K562 (cell line): ENCODE data around the gene SH3BP4. TPM values are rescaled to one million over a fixed set of nuclear protein-coding genes. Genes with fewer than 3 reads are reported as not detected.

ENCODE experiments used
- ATAC-seq: fragments of 200-7000 bp; cut with Tn5 transposase; 3 replicates; pipeline ENCODE4 v1.9.1; 2020; ENCODE audit warnings: moderate library complexity
- BruUV-seq: library from RNA; stranded (reverse); fragments of 400-500 nt; replicated peaks from 2 replicates; lab custom pipeline; 2021; lab: Mats Ljungman, UMichigan
- CTCF ChIA-PET: fragments of 300-600 bp; formaldehyde crosslinking; extraction: SDS; loops from one replicate; lab custom pipeline; 2021; ENCODE audit warnings: low intra/inter-chr PET ratio; lab: Yijun Ruan, JAX
- POLR2A ChIA-PET: fragments of 300-600, 350-650 bp; sonication (Branson Sonifier 250); formaldehyde crosslinking; extraction: SDS; loops from one replicate; lab custom pipeline; 2021; ENCODE audit warnings: antibody characterized with exemption, inconsistent platforms; lab: Yijun Ruan, JAX
- DNase-seq, 4 experiments: peaks; one replicate each; pipeline versions ENCODE4 v3.0.0 to v3.0.0-alpha.2; 2011 to 2018; ENCODE audit warnings: low spot score in 3 of 4, mixed read lengths in 3 of 4; ENCODE audit errors: extremely low read depth in 1 of 4
- FAIRE-seq: peaks from 2 replicates; lab custom pipeline; 2011; peaks lifted over from hg19 to GRCh38; lab: Jason Lieb, UNC
- H2AFZ ChIP-seq: 2 replicates; pipeline ENCODE4 v1.6.0; 2011; ENCODE audit warnings: low read depth, low read length, control low read depth, inconsistent platforms
- H3K27ac ChIP-seq: fragments of 200-600 bp; 3 replicates; pipeline ENCODE4 v1.8.0; 2011; ENCODE audit warnings: low read depth, mild to moderate bottlenecking, control low read depth, inconsistent platforms, low read length, moderate library complexity, mixed read lengths; ENCODE audit errors: extremely low read depth
- H3K27me3 ChIP-seq, 2 experiments: fragments of 300-600 bp in 1 of 2; 2 replicates in 1 of 2; 3 replicates in 1 of 2; pipeline versions ENCODE4 v1.6.0 to v1.8.0; 2011; ENCODE audit warnings: inconsistent platforms in 2 of 2, low read length in 2 of 2, mild to moderate bottlenecking in 1 of 2, mixed read lengths in 1 of 2, moderate library complexity in 1 of 2; ENCODE audit not compliant: control insufficient read depth in 2 of 2, insufficient read depth in 2 of 2
- H3K36me3 ChIP-seq: fragments of 300-600 bp; 3 replicates; pipeline ENCODE4 v1.8.0; 2011; ENCODE audit warnings: mild to moderate bottlenecking, low read length, inconsistent platforms; ENCODE audit not compliant: control insufficient read depth, insufficient read depth
- H3K4me1 ChIP-seq, 2 experiments: fragments of 200-600 bp in 1 of 2; replicated peaks in 1 of 2; 2 replicates in 1 of 2; 3 replicates in 1 of 2; pipeline versions ENCODE4 v1.5.1 to v1.8.0; 2011; ENCODE audit warnings: inconsistent platforms in 2 of 2, low read length in 2 of 2, mild to moderate bottlenecking in 1 of 2, mixed read lengths in 1 of 2, moderate library complexity in 1 of 2; ENCODE audit not compliant: control insufficient read depth in 2 of 2, insufficient read depth in 2 of 2
- H3K4me2 ChIP-seq: 2 replicates; pipeline ENCODE4 v1.6.1; 2011; ENCODE audit warnings: low read length, control low read depth, inconsistent platforms, mixed read lengths; ENCODE audit not compliant: insufficient read depth
- H3K4me3 ChIP-seq: fragments of 200-600 bp; sonication (generic), shearing (Covaris generic); 2 replicates; pipeline ENCODE4 v1.5.1; 2016; ENCODE audit warnings: control low read depth, inconsistent platforms
- H3K79me2 ChIP-seq: fragments of 200-600 bp; 3 replicates; pipeline ENCODE4 v1.8.0; 2011; ENCODE audit warnings: low read length, inconsistent platforms; ENCODE audit not compliant: control insufficient read depth, insufficient read depth
- H3K9ac ChIP-seq, 2 experiments: 2 replicates each; pipeline versions ENCODE4 v1.6.0 to v1.6.1; 2011; ENCODE audit warnings: low read depth in 2 of 2, low read length in 2 of 2, control low read depth in 1 of 2, inconsistent platforms in 1 of 2, mild to moderate bottlenecking in 1 of 2, mixed read lengths in 1 of 2; ENCODE audit not compliant: insufficient read depth in 1 of 2
- H3K9me1 ChIP-seq: one replicate; pipeline ENCODE4 v1.6.0; 2011; ENCODE audit warnings: inconsistent platforms, mild to moderate bottlenecking, low read length, moderate library complexity; ENCODE audit not compliant: control insufficient read depth, insufficient read depth
- H3K9me3 ChIP-seq: replicated peaks from 2 replicates; pipeline ENCODE4 v1.5.1; 2011; ENCODE audit warnings: low read depth, low read length, inconsistent platforms; ENCODE audit not compliant: control insufficient read depth, insufficient read depth
- H4K20me1 ChIP-seq: replicated peaks from 2 replicates; pipeline ENCODE4 v1.6.1; 2011; ENCODE audit warnings: low read length, inconsistent platforms, mixed read lengths; ENCODE audit not compliant: control insufficient read depth, insufficient read depth
- ARNT ChIP-seq, 2 experiments: fragments of 450-650 bp; IDR thresholded peaks; 2 replicates each; pipeline ENCODE4 v1.6.1; 2016; ENCODE audit warnings: mild to moderate bottlenecking in 1 of 2
- BDP1 ChIP-seq: IDR thresholded peaks from 3 replicates; pipeline ENCODE4 v1.6.1; 2011; ENCODE audit not compliant: insufficient read length, insufficient read depth
- CREM ChIP-seq: IDR thresholded peaks from 2 replicates; pipeline ENCODE4 v1.6.1; 2014; ENCODE audit warnings: antibody characterized with exemption, low read depth
- ERF ChIP-seq: fragments of 450-650 bp; formaldehyde crosslinking; IDR thresholded peaks from 2 replicates; pipeline ENCODE4 v1.4.0; 2020; ENCODE audit warnings: mild to moderate bottlenecking, mixed read lengths
- MITF ChIP-seq: IDR thresholded peaks from 2 replicates; pipeline ENCODE4 v1.6.1; 2014; ENCODE audit warnings: antibody characterized with exemption
- SMARCA4 ChIP-seq: fragments of 450-650 bp; IDR thresholded peaks from 2 replicates; pipeline ENCODE4 v1.6.1; 2016
- TFE3 ChIP-seq: fragments of 450-650 bp; formaldehyde crosslinking; IDR thresholded peaks from 2 replicates; pipeline ENCODE4 v1.4.0; 2020; ENCODE audit warnings: mild to moderate bottlenecking, mixed read lengths
- UBTF ChIP-seq, 2 experiments: IDR thresholded peaks; 2 replicates each; pipeline ENCODE4 v1.6.1; 2012; ENCODE audit warnings: improper control_type of control experiment in 2 of 2, low read depth in 2 of 2, low read length in 2 of 2, borderline replicate concordance in 1 of 2
- ZBED1 ChIP-seq: IDR thresholded peaks from 2 replicates; pipeline ENCODE4 v1.6.1; 2014
- ZNF165 ChIP-seq: fragments of 250-450 bp; sonication (Bioruptor Pico); IDR thresholded peaks from 2 replicates; pipeline ENCODE4 v1.4.0; 2020; ENCODE audit warnings: borderline replicate concordance
- ZNF395 ChIP-seq: fragments of 200-800 bp; sonication (Bioruptor generic); IDR thresholded peaks from 2 replicates; pipeline ENCODE4 v1.6.1; 2017; ENCODE audit warnings: missing genetic modification characterization, missing compliant biosample characterization
- ZNF583 ChIP-seq: fragments of 250-450 bp; sonication (Bioruptor Pico); IDR thresholded peaks from 2 replicates; pipeline ENCODE4 v1.4.0; 2020
- ZNF639 ChIP-seq, 2 experiments: fragments of 200-800 bp in 1 of 2; sonication (Bioruptor generic) in 1 of 2; sonication (generic) in 1 of 2; formaldehyde crosslinking in 1 of 2; IDR thresholded peaks in 1 of 2; conservative IDR thresholded peaks in 1 of 2; 2 replicates each; pipeline versions ENCODE4 v1.5.0 to v1.6.1; 2016 to 2020; ENCODE audit warnings: missing compliant biosample characterization in 1 of 2, missing genetic modification characterization in 1 of 2, missing genetic modification reagents in 1 of 2
- WGBS: fragments of 100-300 bp; shearing (Covaris generic); methylation state at CpG from one replicate; pipeline ENCODE4 v1.1.6; 2016; ENCODE audit warnings: low coverage, mixed read lengths; ENCODE audit not compliant: insufficient coverage; ENCODE audit errors: missing lambda C conversion rate; 5-methylcytosine and 5-hydroxymethylcytosine counted together
- in situ Hi-C: fragments of 300-500 bp; cut with MboI; formaldehyde crosslinking; loops from 4 replicates; pipeline ENCODE4 v1.15.0; 2018; ENCODE audit warnings: inconsistent platforms, mixed read lengths
- intact Hi-C: fragments of 100-400 bp; cut with micrococcal nuclease; formaldehyde crosslinking; loops from 2 replicates; pipeline ENCODE4 v1.14.2; 2022
- polyA plus RNA-seq, 8 experiments: library from polyadenylated mRNA; depleted of rRNA in 4 of 8; stranded (reverse) in 5 of 8; unstranded in 3 of 8; fragments of >200 nt; fragmentation: Nextera tagmentation in 2 of 8; fragmentation: Illumina TruSeq in 1 of 8; extraction: Ambion mirVana in 2 of 8; extraction: Trizol in 1 of 8; gene quantifications; 2 replicates each; pipeline versions ENCODE4 v1.2.1 to v1.2.3, GENCODE V29; 2011 to 2014; ENCODE audit warnings: inconsistent platforms in 1 of 8, missing spikeins in 1 of 8
- total RNA-seq, 7 experiments: library from RNA; depleted of rRNA in 6 of 7; stranded (reverse); fragments of >200 nt in 6 of 7; fragmentation: Illumina TruSeq in 2 of 7; extraction: Trizol in 2 of 7; gene quantifications; 2 replicates each; pipeline versions ENCODE4 v1.2.1 to v1.2.3, GENCODE V29; 2011 to 2021; ENCODE audit warnings: low replicate concordance in 1 of 7

The SH3BP4 gene
- total and polyA plus RNA-seq, 9 of the 15 experiments (the other 6 are each of a cell fraction or from before 2014, with no cell fraction given): 0.03 to 0.28 (median 0.27) TPM; not detected in 6

GRCh38 chr2:234931371-234931770, 20.4 kb upstream of the SH3BP4 start (continued):
- no peak for TF ChIP-seq ZNF395 (CRISPR knock-in tag)

GRCh38 chr2:234932591-234933168, 19.1 kb upstream of the SH3BP4 start:
- Histone ChIP-seq H3K9me1 (no peaks in the 10 kb centered on the region), H2AFZ (no peak overlapping the region), H3K9me3 (no peaks in the 10 kb centered on the region), H3K27ac (no peak overlapping the region), H3K4me2 (no peak overlapping the region), H3K4me3 (no peak overlapping the region), H4K20me1 (no peaks in the 10 kb centered on the region), H3K36me3 (no peaks in the 10 kb centered on the region), H3K79me2 (no peaks in the 10 kb centered on the region), H3K27me3 (peaks cover 0 to 17% of the 10 kb centered on the region in 2 experiments; a peak in 2 of 5 replicates)
- POLR2A ChIA-PET: no interaction called here
- intact Hi-C loops: no loop called here
- in situ Hi-C loops: no loop called here
- WGBS: 0% methylated on average over 11 of the region's 12 CpGs
- no peak for DNase-seq
- TF ChIP-seq BDP1 (no peak), CREM (no peak), SMARCA4 (no peak), ZNF639 (CRISPR knock-in tag; conservative IDR thresholded peaks at IDR 0.05 in 1 of 2, IDR thresholded peaks at IDR 0.05 in 1 of 2) (no peak), ERF (CRISPR knock-in tag) (no peak), ZBED1 (no peak), UBTF (IDR thresholded peaks at IDR 0.05; ENCODE audit: borderline replicate concordance in 1 of 2, low read depth in 2 of 2, low read length in 2 of 2) (no peak), ZNF583 (CRISPR knock-in tag) (no peak), MITF (no peak), TFE3 (CRISPR knock-in tag) (no peak), ARNT (IDR thresholded peaks at IDR 0.05) (no peak), ZNF165 (CRISPR knock-in tag) (no peak)
- TF ChIP-seq, all 486 proteins: peak for 0
- BruUV-seq: no TSS peak
- ATAC-seq (no peak), FAIRE-seq (no peak)
- H3K4me1 ChIP-seq: no peaks in the 10 kb centered on the region
- no peak overlapping the region for H3K9ac ChIP-seq
- CTCF ChIA-PET: no interaction called here
